ENCODE measurements around the gene VPS35L.
"Not testable (repeated sequence)": the region's sequence is repeated elsewhere in the genome, so short reads cannot be mapped to it uniquely, and the experiment has no call there.

The VPS35L gene

GRCh38 chr16:19542138-19542821, 13.2 kb upstream of the VPS35L start:
- peak; percentile 98 for DNase-seq

GRCh38 chr16:19543278-19543996, 12.1 kb upstream of the VPS35L start:
- DNase-seq = not testable (repeated sequence)

GRCh38 chr16:19548144-19548543, 7.4 kb upstream of the VPS35L start:
- no peak for DNase-seq

GRCh38 chr16:19549673-19550072, 5.8 kb upstream of the VPS35L start:
- DNase-seq = no peak

GRCh38 chr16:19555938-19556771, 652 bp downstream of the VPS35L start:
- peak; percentile 48 for DNase-seq

GRCh38 chr16:19559242-19559910, 3.9 kb downstream of the VPS35L start:
- peak; percentile 75 for DNase-seq

GRCh38 chr16:19560078-19560477, 4.6 kb downstream of the VPS35L start:
- DNase-seq = no peak

- no peak for DNase-seq
These were observed 7.9 kb downstream of the VPS35L start for GRCh38 chr16:19563377-19563776.

GRCh38 chr16:19566362-19566761, 10.9 kb downstream of the VPS35L start:
- DNase-seq = no peak

GRCh38 chr16:19567560-19567959, 12.1 kb downstream of the VPS35L start:
- no peak for DNase-seq

GRCh38 chr16:19573997-19574396, 18.5 kb downstream of the VPS35L start:
- no peak for DNase-seq

GRCh38 chr16:19574615-19575014, 19.1 kb downstream of the VPS35L start:
- DNase-seq = no peak

GRCh38 chr16:19578378-19578971, 23.0 kb downstream of the VPS35L start:
- DNase-seq = no peak

- DNase-seq = no peak
These were observed 26.7 kb downstream of the VPS35L start for GRCh38 chr16:19582050-19582831.

- peak; percentile 67 for DNase-seq
These were observed 28.3 kb downstream of the VPS35L start for GRCh38 chr16:19583665-19584300.

GRCh38 chr16:19588661-19589060, 33.2 kb downstream of the VPS35L start:
- peak; percentile 8 for DNase-seq

- no peak for DNase-seq
These were observed 33.6 kb downstream of the VPS35L start for GRCh38 chr16:19589106-19589505.

GRCh38 chr16:19589771-19590302, 34.3 kb downstream of the VPS35L start:
- no peak for DNase-seq

- DNase-seq = no peak
These were observed 39.7 kb downstream of the VPS35L start for GRCh38 chr16:19595043-19595767.

GRCh38 chr16:19598805-19599510, 43.5 kb downstream of the VPS35L start:
- no peak for DNase-seq

All from NCI-H69 (cell line).